ENCODE results near the gene TEX19.

TEX19 gene

GRCh38 chr17:82350182-82351030 lies 8.6 kb upstream of the TEX19 start:
- TF ChIP-seq CTCF (IDR thresholded peaks at IDR 0.05; ENCODE audit: control extremely low read depth, extremely low read depth, low read depth, missing control alignments) = peak; percentile 47
- POLR2A ChIA-PET = no interaction called here
- DNase-seq (ENCODE audit: extremely low spot score) = no peak
- CTCF ChIA-PET = interaction anchor here (0.6 to 3.9 kb wide), 26 partner anchors 8 to 320 kb away, joined by 3 to 35 read pairs (median 4); partner anchors contain the start of genes HEXD, OGFOD3, SECTM1 and TEX19

- DNase-seq (ENCODE audit: extremely low spot score) = no peak
- ChIA-PET POLR2A (no interaction called here), CTCF (interaction anchor here (0.7 to 3.9 kb wide), 21 partner anchors 9 to 321 kb away, joined by 3 to 35 read pairs (median 4); partner anchors contain the start of genes HEXD, OGFOD3, SECTM1 and UTS2R)
- no peak for TF ChIP-seq CTCF (IDR thresholded peaks at IDR 0.05; ENCODE audit: control extremely low read depth, extremely low read depth, low read depth, missing control alignments)
Observed at GRCh38 chr17:82351254-82351712, 7.8 kb upstream of the TEX19 start.

DNA sequence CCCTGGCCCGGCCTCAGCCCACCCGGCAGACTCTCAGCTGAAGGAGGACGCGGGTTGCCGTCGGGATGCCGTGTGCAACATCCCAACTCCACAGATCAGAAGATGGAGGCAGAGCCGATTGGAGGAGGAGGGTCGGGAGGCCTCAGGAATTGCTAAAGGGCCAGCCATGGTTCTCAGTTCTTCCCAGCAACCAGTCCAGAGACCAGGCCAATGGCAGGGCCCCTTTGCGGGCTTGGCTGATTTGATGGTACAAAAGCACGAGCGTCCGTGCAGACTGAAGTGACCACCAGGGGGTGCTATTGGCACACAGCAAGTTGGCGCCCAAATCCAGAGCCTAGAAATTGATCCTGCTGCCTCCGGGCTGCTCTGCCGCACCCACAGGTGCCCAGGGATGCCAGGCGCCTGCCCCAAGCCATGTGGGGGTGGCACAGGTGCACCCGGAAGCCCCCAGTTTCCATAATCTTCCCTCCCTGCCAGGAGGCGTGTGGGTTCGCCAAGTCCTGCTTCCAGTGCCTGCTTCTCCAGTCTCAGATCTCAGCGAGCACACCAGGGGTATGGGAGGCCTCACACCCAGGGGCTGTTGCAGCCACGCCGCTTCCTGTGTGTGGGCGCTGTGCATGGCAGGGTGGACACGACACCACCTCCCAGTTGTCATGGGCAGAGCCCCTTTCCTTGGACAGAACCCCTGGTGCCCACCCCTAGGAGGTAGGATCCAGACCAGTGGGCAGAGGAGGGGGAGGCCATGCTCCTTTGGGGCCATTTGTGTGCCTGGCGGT lies 7.1 kb upstream of the TEX19 start:
- CTCF ChIA-PET = interaction anchor here (0.8 to 3.9 kb wide), 29 partner anchors 10 to 305 kb away, joined by 3 to 35 read pairs (median 4); partner anchors contain the start of genes HEXD, OGFOD3, SECTM1 and UTS2R
- POLR2A ChIA-PET = no interaction called here
- peak; percentile 85 for TF ChIP-seq CTCF (IDR thresholded peaks at IDR 0.05; ENCODE audit: control extremely low read depth, extremely low read depth, low read depth, missing control alignments)
- peak; percentile 88 for DNase-seq (ENCODE audit: extremely low spot score)

GRCh38 chr17:82353484-82353883 lies 5.6 kb upstream of the TEX19 start:
- POLR2A ChIA-PET = no interaction called here
- no peak for TF ChIP-seq CTCF (IDR thresholded peaks at IDR 0.05; ENCODE audit: control extremely low read depth, extremely low read depth, low read depth, missing control alignments)

GRCh38 chr17:82354804-82355308 lies 4.2 kb upstream of the TEX19 start:
- ChIA-PET POLR2A (no interaction called here), CTCF (no interaction called here)
- no peak for DNase-seq (ENCODE audit: extremely low spot score)
- no peak for TF ChIP-seq CTCF (IDR thresholded peaks at IDR 0.05; ENCODE audit: control extremely low read depth, extremely low read depth, low read depth, missing control alignments)

More at GRCh38 chr17:82353484-82353883, 5.6 kb upstream of the TEX19 start:
- DNase-seq (ENCODE audit: extremely low spot score) = no peak
- CTCF ChIA-PET = interaction anchor here (0.9 to 3.9 kb wide), 5 partner anchors 9 to 63 kb away, joined by 3 to 35 read pairs (median 3); partner anchors contain the start of gene UTS2R

Data from GM10248 (cell line).